Stimulated activated CD8-positive, alpha-beta memory T cell treated with anti-CD3 and anti-CD28 coated beads, Interleukin-12 subunit alpha, Interleukin-12 subunit beta, amount 100 ng/mL, for 24 hours (primary cell): ENCODE data around the gene EPB41L5.
"Not testable (repeated sequence)": the region's sequence is repeated elsewhere in the genome, so short reads cannot be mapped to it uniquely, and the experiment has no call there.

Source experiments
- DNase-seq: peaks from one replicate; pipeline ENCODE4 v3.0.0-alpha.2; 2020; ENCODE audit errors: extremely low read depth

The EPB41L5 gene

GRCh38 chr2:120029672-120030640, 17.1 kb downstream of the EPB41L5 start:
- DNase-seq, result no peak

- DNase-seq, result no peak
Observed at GRCh38 chr2:120032297-120032696, 19.4 kb downstream of the EPB41L5 start.

GRCh38 chr2:120034027-120034426, 21.1 kb downstream of the EPB41L5 start:
- DNase-seq, result no peak

- DNase-seq, result no peak
Observed at GRCh38 chr2:120034621-120035020, 21.7 kb downstream of the EPB41L5 start.

- DNase-seq, result no peak
Observed at GRCh38 chr2:120036145-120036544, 23.3 kb downstream of the EPB41L5 start.

- DNase-seq, result no peak
Observed at GRCh38 chr2:120037995-120038541, 25.2 kb downstream of the EPB41L5 start.

GRCh38 chr2:120042359-120042758, 29.5 kb downstream of the EPB41L5 start:
- DNase-seq, result no peak

- no peak for DNase-seq
Observed at GRCh38 chr2:120044336-120044735, 31.5 kb downstream of the EPB41L5 start.

GRCh38 chr2:120045775-120046174, 32.9 kb downstream of the EPB41L5 start:
- not testable (repeated sequence) for DNase-seq

- DNase-seq, result not testable (repeated sequence)
Observed at GRCh38 chr2:120046252-120046651, 33.4 kb downstream of the EPB41L5 start.

GRCh38 chr2:120052597-120052996, 39.7 kb downstream of the EPB41L5 start:
- DNase-seq, result no peak

GRCh38 chr2:120053891-120054290, 41.0 kb downstream of the EPB41L5 start:
- no peak for DNase-seq

GRCh38 chr2:120059483-120059882, 46.6 kb downstream of the EPB41L5 start:
- DNase-seq, result no peak

- no peak for DNase-seq
Observed at GRCh38 chr2:120060088-120060623, 47.3 kb downstream of the EPB41L5 start.

GRCh38 chr2:120064664-120065063, 51.8 kb downstream of the EPB41L5 start:
- no peak for DNase-seq

- DNase-seq, result no peak
Observed at GRCh38 chr2:120066800-120067547, 54.1 kb downstream of the EPB41L5 start.

- DNase-seq, result not testable (repeated sequence)
Observed at GRCh38 chr2:120068040-120068658, 55.3 kb downstream of the EPB41L5 start.

- DNase-seq, result no peak
Observed at GRCh38 chr2:120075545-120075944, 62.7 kb downstream of the EPB41L5 start.

GRCh38 chr2:120077896-120078295, 65.0 kb downstream of the EPB41L5 start:
- DNase-seq, result no peak

GRCh38 chr2:120079647-120080046, 66.8 kb downstream of the EPB41L5 start:
- no peak for DNase-seq

GRCh38 chr2:120091436-120091835, 78.6 kb downstream of the EPB41L5 start:
- no peak for DNase-seq

GRCh38 chr2:120094795-120095194, 81.9 kb downstream of the EPB41L5 start:
- no peak for DNase-seq
